Mammary epithelial cell (primary cell): ENCODE results near the gene MYL6B.

ENCODE experiments used
- CTCF ChIP-seq, 2 donors: IDR thresholded peaks in 1 of 2; conservative IDR thresholded peaks in 1 of 2; 2 replicates each; pipeline ENCODE4 v1.5.1; 2011 to 2012; ENCODE audit warnings: inconsistent platforms in 2 of 2, low read length in 2 of 2, mild to moderate bottlenecking in 2 of 2, control low read depth in 1 of 2, low read depth in 1 of 2; ENCODE audit not compliant: insufficient read depth in 1 of 2; ENCODE audit errors: extremely low read depth in 1 of 2
- EZH2 ChIP-seq: IDR thresholded peaks from 2 replicates; pipeline ENCODE4 v1.6.1; 2012; ENCODE audit warnings: low read length, inconsistent platforms, borderline replicate concordance

- TF ChIP-seq CTCF (conservative IDR thresholded peaks at IDR 0.05 in 1 of 2, IDR thresholded peaks at IDR 0.05 in 1 of 2; ENCODE audit: extremely low read depth in 1 of 2, insufficient read depth in 1 of 2, low read depth in 1 of 2, low read length in 2 of 2) (peak; percentile 52 to 71), EZH2 (no peak)
Measured at GRCh38 chr12:56189099-56189917, 36.9 kb downstream of the MYL6B start, which contains the start of gene SMARCC2.
